Measurements from ENCODE around the gene IQSEC1.

DNA sequence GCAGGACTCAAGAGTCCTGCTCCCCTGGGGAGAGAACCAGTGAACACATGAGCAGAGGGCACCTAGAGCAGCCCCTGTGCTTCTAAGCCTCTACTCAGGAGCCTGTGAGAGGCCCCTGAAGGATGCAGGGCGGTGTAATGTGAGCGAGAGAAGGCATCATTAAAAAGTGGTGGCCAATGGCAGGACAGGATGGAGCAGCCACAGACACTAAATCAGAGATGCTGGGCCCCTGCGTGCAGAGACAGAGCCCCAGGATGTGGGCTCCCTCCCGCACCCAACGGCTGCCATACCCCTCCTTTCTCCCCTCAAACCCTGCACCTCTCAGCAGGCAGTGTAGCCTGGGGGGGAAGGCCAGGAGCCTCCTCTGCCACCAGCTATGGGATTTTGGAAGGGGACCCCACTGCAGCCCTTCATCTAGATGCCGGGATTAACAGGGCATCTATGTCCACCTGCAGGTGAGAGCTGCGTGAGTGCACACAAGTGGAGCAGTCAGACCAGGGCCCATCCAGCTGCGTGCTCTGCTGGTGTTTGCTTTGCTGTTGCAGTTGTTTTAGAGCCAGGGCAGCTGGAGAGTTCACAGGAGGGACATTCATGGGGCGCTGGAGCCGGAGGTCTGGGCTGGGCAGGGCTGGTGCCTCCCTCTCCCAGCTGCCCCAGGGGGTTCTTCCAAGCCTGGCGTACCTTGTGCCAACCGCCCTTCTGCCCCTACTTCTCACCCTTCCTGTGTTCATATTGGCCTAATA is 5.1 kb upstream of the IQSEC1 start:
- TF ChIP-seq, protein P1, sequence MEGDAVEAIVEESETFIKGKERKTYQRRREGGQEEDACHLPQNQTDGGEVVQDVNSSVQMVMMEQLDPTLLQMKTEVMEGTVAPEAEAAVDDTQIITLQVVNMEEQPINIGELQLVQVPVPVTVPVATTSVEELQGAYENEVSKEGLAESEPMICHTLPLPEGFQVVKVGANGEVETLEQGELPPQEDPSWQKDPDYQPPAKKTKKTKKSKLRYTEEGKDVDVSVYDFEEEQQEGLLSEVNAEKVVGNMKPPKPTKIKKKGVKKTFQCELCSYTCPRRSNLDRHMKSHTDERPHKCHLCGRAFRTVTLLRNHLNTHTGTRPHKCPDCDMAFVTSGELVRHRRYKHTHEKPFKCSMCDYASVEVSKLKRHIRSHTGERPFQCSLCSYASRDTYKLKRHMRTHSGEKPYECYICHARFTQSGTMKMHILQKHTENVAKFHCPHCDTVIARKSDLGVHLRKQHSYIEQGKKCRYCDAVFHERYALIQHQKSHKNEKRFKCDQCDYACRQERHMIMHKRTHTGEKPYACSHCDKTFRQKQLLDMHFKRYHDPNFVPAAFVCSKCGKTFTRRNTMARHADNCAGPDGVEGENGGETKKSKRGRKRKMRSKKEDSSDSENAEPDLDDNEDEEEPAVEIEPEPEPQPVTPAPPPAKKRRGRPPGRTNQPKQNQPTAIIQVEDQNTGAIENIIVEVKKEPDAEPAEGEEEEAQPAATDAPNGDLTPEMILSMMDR (conservative IDR thresholded peaks at IDR 0.05 in 1 of 2, IDR thresholded peaks at IDR 0.05 in 1 of 2; ENCODE audit: low read depth in 1 of 2, low read length in 2 of 2), result no peak
- no peak for TF ChIP-seq EZH2 (IDR thresholded peaks at IDR 0.05; ENCODE audit: low read length, missing control alignments)
